Neutrophil (primary cell): ENCODE measurements around the gene WDR82.
A peak's percentile ranks its signal among the peaks of the same experiment; 100 is the strongest.

Experiments used
- H3K27ac ChIP-seq: fragments of 200-600 bp; sonication (generic); 2 replicates; pipeline ENCODE4 v1.5.1; 2016; ENCODE audit warnings: mild to moderate bottlenecking, moderate library complexity
- H3K27me3 ChIP-seq: fragments of 200-600 bp; sonication (generic); 2 replicates; pipeline ENCODE4 v1.6.0; 2016; ENCODE audit warnings: mild to moderate bottlenecking
- H3K36me3 ChIP-seq: fragments of 200-600 bp; sonication (generic); 2 replicates; pipeline ENCODE4 v1.5.1; 2017
- H3K4me1 ChIP-seq, 2 experiments: fragments of 200-600 bp in 1 of 2; sonication (generic) in 1 of 2; 1 replicate in 1 of 2; 2 replicates in 1 of 2; pipeline versions ENCODE4 v1.5.1 to v1.6.1; 2013 to 2016; ENCODE audit warnings: low read depth in 1 of 2, low read length in 1 of 2, mild to moderate bottlenecking in 1 of 2, moderate library complexity in 1 of 2; ENCODE audit not compliant: control insufficient read depth in 1 of 2, insufficient read depth in 1 of 2
- H3K4me3 ChIP-seq, 2 experiments: fragments of 200-600 bp in 1 of 2; sonication (generic) in 1 of 2; 1 replicate in 1 of 2; 2 replicates in 1 of 2; pipeline ENCODE4 v1.5.1; 2013 to 2016; ENCODE audit warnings: low read depth in 1 of 2, low read length in 1 of 2, mild to moderate bottlenecking in 1 of 2, moderate library complexity in 1 of 2
- H3K9me3 ChIP-seq: fragments of 200-600 bp; sonication (generic); 2 replicates; pipeline ENCODE4 v1.5.1; 2016
- CTCF ChIP-seq: fragments of 200-600 bp; sonication (generic); IDR thresholded peaks from 2 replicates; pipeline ENCODE4 v1.5.1; 2016; ENCODE audit warnings: antibody characterized with exemption

WDR82 gene

GRCh38 chr3:52233968-52234367 is 44.5 kb downstream of the WDR82 start:
- H3K4me1 ChIP-seq = peaks cover 50 to 55% of the 10 kb centered on the region in 2 experiments
- H3K27ac ChIP-seq = peak overlapping the region; percentile 63

GRCh38 chr3:52233108-52233591 is 45.3 kb downstream of the WDR82 start:
- Histone ChIP-seq H3K4me1 (peaks cover 48 to 50% of the 10 kb centered on the region in 2 experiments), H3K27ac (peak overlapping the region; percentile 45), H3K9me3 (no peaks in the 10 kb centered on the region), H3K4me3 (no peak overlapping the region), H3K36me3 (peaks cover 78% of the 10 kb centered on the region), H3K27me3 (no peaks in the 10 kb centered on the region)
- TF ChIP-seq CTCF = no peak

More at GRCh38 chr3:52233968-52234367, 44.5 kb downstream of the WDR82 start:
- Histone ChIP-seq H3K9me3 (no peaks in the 10 kb centered on the region), H3K4me3 (no peak overlapping the region), H3K36me3 (peaks cover 70% of the 10 kb centered on the region), H3K27me3 (no peaks in the 10 kb centered on the region)
- no peak for TF ChIP-seq CTCF

GRCh38 chr3:52232279-52233107 is 46.0 kb downstream of the WDR82 start:
- Histone ChIP-seq H3K4me1 (peaks cover 42 to 43% of the 10 kb centered on the region in 2 experiments), H3K9me3 (no peaks in the 10 kb centered on the region), H3K36me3 (peaks cover 85% of the 10 kb centered on the region), H3K27me3 (no peaks in the 10 kb centered on the region), H3K27ac (peak overlapping the region; percentile 52), H3K4me3 (no peak overlapping the region)
- TF ChIP-seq CTCF = no peak

GRCh38 chr3:52231502-52232278 is 46.8 kb downstream of the WDR82 start:
- Histone ChIP-seq H3K4me1 (peaks cover 34 to 40% of the 10 kb centered on the region in 2 experiments), H3K27ac (peak overlapping the region; percentile 52), H3K27me3 (no peaks in the 10 kb centered on the region), H3K4me3 (peak overlapping the region in 1 of 2 experiments; percentile 3), H3K36me3 (peaks cover 91% of the 10 kb centered on the region), H3K9me3 (no peaks in the 10 kb centered on the region)
- peak; percentile 94 for TF ChIP-seq CTCF

GRCh38 chr3:52230889-52231499 is 47.5 kb downstream of the WDR82 start:
- TF ChIP-seq CTCF = no peak
- Histone ChIP-seq H3K4me1 (peaks cover 34 to 40% of the 10 kb centered on the region in 2 experiments), H3K36me3 (peaks cover 91% of the 10 kb centered on the region)

More at GRCh38 chr3:52230889-52231499, 47.5 kb downstream of the WDR82 start:
- Histone ChIP-seq H3K27me3 (no peaks in the 10 kb centered on the region), H3K27ac (peak overlapping the region; percentile 52), H3K4me3 (peak overlapping the region in 1 of 2 experiments; percentile 3), H3K9me3 (no peaks in the 10 kb centered on the region)
